Suprapubic skin (tissue), 3 donors: ENCODE results near the gene TINAGL1.

Experiments used
- CTCF ChIP-seq, 2 donors: fragments of 200-600 bp in 1 of 2; fragments of 450-650 bp in 1 of 2; sonication (generic) in 1 of 2; IDR thresholded peaks; one replicate each; pipeline ENCODE4 v1.5.1; 2016 to 2019; ENCODE audit warnings: antibody characterized with exemption in 2 of 2, mild to moderate bottlenecking in 1 of 2, moderate library complexity in 1 of 2
- EP300 ChIP-seq: sonication (generic); formaldehyde crosslinking; IDR thresholded peaks from one replicate; pipeline ENCODE4 v1.6.1; 2017; ENCODE audit warnings: antibody characterized with exemption
- POLR2A ChIP-seq, 2 donors: fragments of 450-650 bp; IDR thresholded peaks; one replicate each; pipeline ENCODE4 v1.6.1; 2017; ENCODE audit warnings: antibody characterized with exemption in 2 of 2, mild to moderate bottlenecking in 2 of 2, moderate library complexity in 2 of 2

- no peak for TF ChIP-seq CTCF (IDR thresholded peaks at IDR 0.05)
- TF ChIP-seq POLR2A (IDR thresholded peaks at IDR 0.05) = no peak
- TF ChIP-seq EP300 = no peak
These were observed 760 bp upstream of the TINAGL1 start for GRCh38 chr1:31575369-31576140.
